HG03039 (cell line): ENCODE results near the gene NDUFB6.
"Not testable (repeated sequence)": the region's sequence is repeated elsewhere in the genome, so short reads cannot be mapped to it uniquely, and the experiment has no call there.

Source experiments
- ATAC-seq: cut with Tn5 transposase; IDR thresholded peaks from one replicate; pipeline ENCODE4 v1.9.1; 2021; ENCODE audit warnings: mild to moderate bottlenecking, moderate library complexity; ENCODE audit not compliant: unreplicated experiment

The NDUFB6 gene

GRCh38 chr9:32571969-32572899 is 725 bp downstream of the NDUFB6 start:
- peak; percentile 89 for ATAC-seq

GRCh38 chr9:32570262-32570661 is 2.7 kb downstream of the NDUFB6 start:
- no peak for ATAC-seq

- no peak for ATAC-seq
Measured at GRCh38 chr9:32566770-32567169, 6.2 kb downstream of the NDUFB6 start.

- no peak for ATAC-seq
Measured at GRCh38 chr9:32565967-32566366, 7.0 kb downstream of the NDUFB6 start.

GRCh38 chr9:32558408-32558934 is 14.5 kb downstream of the NDUFB6 start:
- no peak for ATAC-seq

- no peak for ATAC-seq
Measured at GRCh38 chr9:32554591-32554990, 18.4 kb downstream of the NDUFB6 start.

- ATAC-seq = no peak
Measured at GRCh38 chr9:32554107-32554506, 18.9 kb downstream of the NDUFB6 start.

GRCh38 chr9:32552172-32552872 is 20.6 kb downstream of the NDUFB6 start, which contains the start of the genes SMIM27 and TOPORS:
Gene SMIM27 (plus strand): TSS chr9:32552327. CDS start chr9:32552435, 108 bp downstream.
Gene TOPORS (minus strand): TSS chr9:32552586. CDS start chr9:32552436, 150 bp downstream.
- peak; percentile 74 for ATAC-seq

- peak; percentile 3 for ATAC-seq
Measured at GRCh38 chr9:32551276-32552051, 21.5 kb downstream of the NDUFB6 start.

- peak; percentile 58 for ATAC-seq
Measured at GRCh38 chr9:32550562-32551275, 22.2 kb downstream of the NDUFB6 start.

GRCh38 chr9:32550150-32550561 is 22.8 kb downstream of the NDUFB6 start:
- no peak for ATAC-seq

- not testable (repeated sequence) for ATAC-seq
Measured at GRCh38 chr9:32548213-32548612, 24.7 kb downstream of the NDUFB6 start.

- ATAC-seq = no peak
Measured at GRCh38 chr9:32545884-32546283, 27.1 kb downstream of the NDUFB6 start.

GRCh38 chr9:32543047-32543446 is 29.9 kb downstream of the NDUFB6 start:
- no peak for ATAC-seq

GRCh38 chr9:32533816-32534215 is 39.1 kb downstream of the NDUFB6 start:
- no peak for ATAC-seq

GRCh38 chr9:32533336-32533735 is 39.6 kb downstream of the NDUFB6 start:
- ATAC-seq = no peak

GRCh38 chr9:32526707-32527048 is 46.3 kb downstream of the NDUFB6 start:
- ATAC-seq = no peak

- ATAC-seq = peak; percentile 63
Measured at GRCh38 chr9:32526041-32526706, 46.8 kb downstream of the NDUFB6 start, which contains the start of gene RIGI. Gene RIGI (minus strand): TSS chr9:32526196. CDS start chr9:32526166, 30 bp downstream.

GRCh38 chr9:32525709-32526030 is 47.3 kb downstream of the NDUFB6 start:
- peak; percentile 3 for ATAC-seq
